T-helper 22 cell (primary cell): Measurements from ENCODE around the gene TEDDM1.
"Not testable (repeated sequence)": the region's sequence is repeated elsewhere in the genome, so short reads cannot be mapped to it uniquely, and the experiment has no call there.

Source experiments
- DNase-seq: peaks from one replicate; pipeline ENCODE4 v3.0.0-alpha.2; 2020; ENCODE audit warnings: low read depth

Gene TEDDM1

GRCh38 chr1:182400567-182400966 is at the start of gene TEDDM1:
TSS of gene TEDDM1 (minus strand) at chr1:182400667. CDS start at chr1:182400485, 182 bp downstream.
- DNase-seq: no peak

DNA sequence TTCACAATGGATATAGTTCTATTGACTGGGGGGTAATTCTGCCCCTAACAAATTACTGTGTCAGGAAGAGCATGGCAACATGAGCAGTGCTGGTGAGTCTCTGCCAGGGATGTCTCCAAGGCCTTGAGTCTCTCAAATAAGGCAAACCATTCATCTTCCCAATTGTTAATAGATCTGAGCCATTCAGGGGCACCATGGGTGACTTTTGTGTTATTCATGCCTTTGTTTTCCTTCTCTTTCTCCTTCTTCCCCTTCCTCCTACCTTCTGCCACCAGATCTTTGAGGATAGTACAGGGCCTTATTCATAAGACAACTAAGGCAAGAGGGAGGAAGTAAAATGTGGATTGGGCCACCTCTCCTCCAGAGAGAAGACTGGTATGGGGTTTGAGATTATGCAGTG is 49.6 kb upstream of the TEDDM1 start, which contains the start of gene RGSL1:
TSS of gene RGSL1 (plus strand) at position 60 of the 400 bp plus-strand sequence. CDS start at position 80, 20 bp downstream.
- no peak for DNase-seq

DNA sequence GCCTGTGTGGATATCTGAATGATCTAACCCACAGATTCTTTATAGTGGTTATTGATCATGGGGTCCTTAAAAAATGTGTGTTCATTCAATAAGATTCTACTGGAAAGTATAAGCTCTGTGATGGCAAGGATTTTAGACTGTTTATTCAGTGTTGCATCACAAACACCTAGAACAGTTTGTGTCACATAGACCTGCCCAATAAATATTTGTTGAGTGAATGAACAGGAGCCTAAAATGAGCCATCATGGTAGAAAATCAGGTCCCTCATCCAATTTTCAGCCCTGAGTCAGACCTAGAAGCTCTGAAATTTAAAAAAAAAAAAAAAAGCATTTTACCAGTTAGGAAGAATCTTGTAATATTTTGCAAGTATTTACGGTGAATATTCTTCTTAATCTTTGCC is 47.2 kb upstream of the TEDDM1 start:
- no peak for DNase-seq

- not testable (repeated sequence) for DNase-seq
Measured at GRCh38 chr1:182447124-182447523, 46.7 kb upstream of the TEDDM1 start.

DNA sequence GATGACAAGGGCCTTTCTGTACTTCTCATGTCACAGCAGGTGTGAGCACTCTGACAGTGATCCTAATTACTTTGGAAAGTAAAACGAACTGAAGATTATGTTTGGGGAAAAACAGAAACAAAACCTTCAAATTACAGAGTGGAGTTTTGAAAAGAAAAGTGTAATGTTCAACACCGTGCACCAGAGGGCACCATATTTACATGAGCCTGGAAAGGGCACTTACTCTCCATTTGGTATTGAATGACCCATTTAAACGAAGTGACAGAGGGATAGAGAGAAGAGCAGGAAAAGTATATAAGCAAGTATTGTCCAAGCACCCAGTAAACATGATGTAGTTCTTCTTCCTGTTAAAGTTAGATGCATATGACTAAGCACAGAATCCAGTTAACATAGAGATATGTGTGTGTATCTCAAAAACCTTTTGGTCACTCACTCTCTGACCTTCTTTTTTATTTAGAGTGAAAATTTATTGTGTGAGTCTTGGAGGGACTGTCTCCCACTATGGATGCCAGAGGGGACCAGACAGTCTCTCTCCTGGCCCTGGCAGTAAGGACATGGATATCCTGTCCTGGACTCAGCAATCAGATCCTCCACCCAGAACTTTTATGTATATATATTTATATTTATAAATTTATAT is 45.7 kb upstream of the TEDDM1 start:
- no peak for DNase-seq

- DNase-seq: no peak
Measured at GRCh38 chr1:182444497-182444896, 44.0 kb upstream of the TEDDM1 start.

GRCh38 chr1:182442333-182442732 is 41.9 kb upstream of the TEDDM1 start:
- no peak for DNase-seq

- no peak for DNase-seq
Measured at GRCh38 chr1:182441719-182442118, 41.3 kb upstream of the TEDDM1 start.

GRCh38 chr1:182438326-182438725 is 37.9 kb upstream of the TEDDM1 start:
- no peak for DNase-seq

- DNase-seq: no peak
Measured at GRCh38 chr1:182433580-182433979, 33.1 kb upstream of the TEDDM1 start.

GRCh38 chr1:182431278-182431677 is 30.8 kb upstream of the TEDDM1 start:
- no peak for DNase-seq

DNA sequence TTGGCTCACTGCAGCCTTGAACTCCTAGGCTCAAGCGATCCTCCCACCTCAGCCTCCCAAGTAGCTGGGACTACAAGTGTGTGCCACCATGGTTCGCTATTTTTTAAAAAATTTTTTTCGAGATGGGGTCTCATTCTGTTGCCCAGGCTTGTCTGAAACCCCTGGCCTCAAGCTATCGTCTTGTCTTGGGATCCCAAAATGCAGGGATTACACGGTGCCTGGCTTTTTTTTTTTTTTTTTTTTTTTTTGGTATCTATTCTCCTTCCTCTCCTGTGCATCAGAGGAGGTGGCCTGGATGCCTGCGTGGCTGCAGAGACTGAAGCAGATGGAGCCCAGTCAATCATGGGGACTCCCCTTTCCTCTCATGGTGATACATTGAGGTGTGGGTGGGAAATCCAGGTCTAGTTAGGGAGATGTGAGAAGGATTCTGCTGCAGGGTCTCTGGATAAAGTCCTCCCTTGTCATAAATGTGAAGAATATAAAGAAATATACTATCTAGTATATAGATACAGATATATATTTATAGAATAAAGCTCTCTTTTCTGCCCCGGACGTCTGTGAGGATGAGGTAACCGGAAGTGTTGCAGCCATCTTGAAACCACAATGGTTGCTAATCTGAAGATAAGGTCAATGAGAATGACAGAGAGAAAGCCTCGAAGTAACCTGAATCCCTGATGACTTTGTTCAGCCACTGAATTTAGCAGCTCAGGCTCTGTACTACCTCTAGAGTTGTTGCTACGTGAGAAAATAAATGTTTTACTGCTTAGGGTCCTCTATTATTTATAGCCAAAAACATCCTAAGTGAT is 30.0 kb upstream of the TEDDM1 start:
- DNase-seq: peak; percentile 39

GRCh38 chr1:182428043-182428442 is 27.6 kb upstream of the TEDDM1 start:
- DNase-seq: no peak

DNA sequence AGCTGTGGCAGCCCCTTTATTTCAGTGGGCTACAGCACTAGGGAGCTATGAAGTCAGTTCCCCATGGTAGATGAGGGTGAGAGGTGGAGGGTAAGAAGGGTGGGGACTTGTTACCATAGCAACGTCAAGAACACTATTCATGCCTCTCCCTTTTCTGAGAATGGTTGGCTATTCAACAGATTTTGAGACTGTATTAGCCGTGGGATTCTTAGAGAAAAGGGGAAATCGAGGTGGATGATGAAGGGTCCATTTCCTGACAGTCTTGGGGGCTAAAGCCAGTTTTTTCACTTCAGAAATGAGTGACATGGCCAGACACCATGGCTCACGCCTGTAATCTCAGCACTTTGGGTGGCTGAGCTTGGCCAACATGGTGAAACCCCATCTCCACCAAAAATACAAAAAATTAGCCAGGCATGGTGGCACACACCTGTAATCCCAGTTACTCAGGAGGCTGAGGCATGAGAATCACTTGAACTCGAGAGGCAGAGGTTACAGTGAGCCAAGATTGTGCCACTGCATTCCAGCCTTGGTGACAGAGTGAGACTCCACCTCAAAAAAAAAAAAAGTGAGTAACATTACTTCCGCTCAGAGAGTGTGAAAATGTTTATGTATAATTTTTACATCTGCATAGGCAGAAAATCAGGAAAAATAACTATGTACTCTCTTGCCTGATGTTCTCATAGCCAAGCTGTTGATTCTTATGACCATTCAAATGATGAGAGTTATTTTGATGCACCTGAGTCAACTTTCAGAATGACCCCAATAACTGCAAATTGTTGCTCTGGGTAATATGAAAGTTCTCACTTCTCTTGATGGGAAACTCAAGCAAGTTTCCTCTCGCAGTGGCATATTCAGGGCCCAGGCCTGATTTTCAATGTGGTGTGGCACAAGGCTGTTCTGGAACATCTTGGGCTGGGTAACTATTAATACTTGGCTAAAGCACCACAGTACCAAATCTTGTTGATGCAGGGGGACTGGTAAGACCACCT is 26.3 kb upstream of the TEDDM1 start:
- no peak for DNase-seq

DNA sequence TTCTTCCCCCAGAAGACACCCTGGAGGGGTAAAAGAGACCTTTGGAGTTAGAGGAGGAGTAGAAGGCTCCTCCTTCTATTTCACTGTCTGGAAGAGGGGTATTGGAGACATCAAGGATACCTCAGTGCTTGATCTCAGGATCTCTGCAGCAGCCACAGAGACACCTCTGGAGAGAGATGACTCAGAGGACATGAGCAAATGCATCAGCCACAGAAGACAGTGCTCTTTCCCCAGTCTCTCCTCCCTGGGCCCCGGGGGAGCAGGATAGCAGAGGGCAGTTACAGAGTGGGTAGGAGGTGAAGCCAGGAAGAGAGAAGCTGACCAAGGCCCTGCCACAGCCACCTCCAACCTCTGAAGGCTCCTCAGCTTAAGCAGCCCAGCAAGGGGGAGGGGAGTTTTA is 15.3 kb upstream of the TEDDM1 start:
- DNase-seq: no peak

GRCh38 chr1:182413969-182414368 is 13.5 kb upstream of the TEDDM1 start:
- DNase-seq: no peak

DNA sequence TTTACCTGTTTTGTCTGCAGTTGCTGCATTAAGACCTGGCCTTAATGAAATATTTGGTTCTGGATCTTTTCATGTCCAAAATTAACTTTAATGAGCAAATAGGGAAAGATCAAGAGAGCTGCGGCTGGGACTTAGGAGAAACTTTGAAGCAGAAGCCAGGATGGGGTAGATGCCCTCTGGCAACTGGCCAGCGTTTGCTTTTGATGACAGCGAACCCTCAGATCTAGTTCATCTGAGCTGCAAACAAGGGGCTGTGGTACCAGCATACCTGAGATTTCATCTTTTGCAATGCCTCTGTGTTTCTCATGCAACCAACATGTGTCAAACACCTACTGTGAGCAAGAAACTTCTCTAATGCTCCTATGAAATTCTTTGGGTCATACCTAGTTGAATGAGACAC is 13.0 kb upstream of the TEDDM1 start:
- no peak for DNase-seq

GRCh38 chr1:182410620-182411273 is 10.3 kb upstream of the TEDDM1 start:
- DNase-seq: no peak

GRCh38 chr1:182410138-182410537 is 9.7 kb upstream of the TEDDM1 start:
- no peak for DNase-seq

GRCh38 chr1:182408435-182409075 is 8.1 kb upstream of the TEDDM1 start:
- no peak for DNase-seq

DNA sequence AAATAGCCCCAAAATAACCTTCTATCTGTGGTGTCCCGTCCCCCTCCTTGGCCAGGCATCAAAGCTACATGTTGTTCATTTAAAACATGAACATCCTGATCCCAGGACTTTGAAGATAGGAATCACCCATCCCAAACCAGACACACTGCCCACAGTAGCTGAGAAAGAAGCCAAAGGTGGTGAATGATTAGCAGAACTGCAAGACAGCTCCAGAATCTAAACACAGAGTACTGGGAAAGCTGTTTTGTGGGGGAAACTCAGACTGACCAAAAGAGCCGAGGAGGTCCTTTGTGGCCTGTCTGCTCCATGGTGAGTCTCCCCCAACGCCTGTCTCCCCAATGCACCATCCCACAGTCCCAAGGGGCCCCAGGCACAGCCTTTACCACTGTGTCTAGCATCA is 7.3 kb upstream of the TEDDM1 start:
- DNase-seq: no peak
